HL-60/S4 treated with phorbol 12-myristate 13-acetate at 8.2 ng/mL for 4 days and 3 days (cell line): ENCODE results near the gene OPCML.

Source experiments
- in situ Hi-C: fragments of 300-500 bp; cut with MboI; formaldehyde crosslinking; loops from 2 replicates; pipeline ENCODE4 v1.15.0; 2022; ENCODE audit warnings: low sequenced_read_pairs

OPCML gene

DNA sequence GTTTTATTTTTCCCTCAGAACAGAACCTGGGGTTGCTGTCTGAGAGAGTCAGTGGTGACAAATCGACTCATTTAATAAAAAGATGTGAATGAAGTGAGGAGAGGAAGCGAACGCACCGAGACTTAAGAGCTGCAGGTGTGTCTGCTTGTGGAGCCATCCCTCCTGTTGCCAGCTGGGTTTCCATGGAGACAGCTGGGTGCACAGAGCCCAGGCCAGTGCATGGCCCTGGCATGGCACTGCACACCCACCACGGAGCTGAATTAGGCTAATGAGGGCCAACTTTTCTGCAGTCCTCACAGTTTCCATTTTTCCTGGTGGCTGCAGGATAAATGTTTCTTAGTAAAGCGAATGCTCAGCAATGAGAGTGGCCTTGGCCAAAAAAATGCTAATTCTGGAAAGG, 750.2 kb downstream of the OPCML start:
- in situ Hi-C loops, result no loop called here

GRCh38 chr11:132780046-132780445, 752.3 kb downstream of the OPCML start:
- in situ Hi-C loops, result no loop called here

GRCh38 chr11:132779497-132779896, 752.8 kb downstream of the OPCML start:
- in situ Hi-C loops, result no loop called here

GRCh38 chr11:132777067-132777975, 755.0 kb downstream of the OPCML start:
- in situ Hi-C loops, result no loop called here

DNA sequence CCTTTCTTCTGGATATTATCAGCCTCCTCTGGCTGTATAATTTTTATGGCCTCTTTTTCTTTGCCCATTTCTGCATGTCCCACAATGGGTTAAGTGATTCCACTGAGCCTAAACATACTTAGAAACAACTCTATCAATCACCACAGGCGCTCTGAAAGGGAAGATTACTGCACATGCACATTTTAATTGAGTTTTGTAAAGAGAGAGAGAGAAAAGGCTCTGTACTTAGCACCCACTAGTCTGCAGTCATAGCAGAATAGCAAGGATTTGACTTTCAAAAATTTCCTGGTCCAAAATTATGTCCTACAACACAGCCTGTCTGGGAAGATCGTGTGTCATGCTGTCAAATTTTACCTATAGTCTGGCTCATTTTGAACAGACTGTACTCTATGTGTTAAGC, 758.5 kb downstream of the OPCML start:
- in situ Hi-C loops, result no loop called here

DNA sequence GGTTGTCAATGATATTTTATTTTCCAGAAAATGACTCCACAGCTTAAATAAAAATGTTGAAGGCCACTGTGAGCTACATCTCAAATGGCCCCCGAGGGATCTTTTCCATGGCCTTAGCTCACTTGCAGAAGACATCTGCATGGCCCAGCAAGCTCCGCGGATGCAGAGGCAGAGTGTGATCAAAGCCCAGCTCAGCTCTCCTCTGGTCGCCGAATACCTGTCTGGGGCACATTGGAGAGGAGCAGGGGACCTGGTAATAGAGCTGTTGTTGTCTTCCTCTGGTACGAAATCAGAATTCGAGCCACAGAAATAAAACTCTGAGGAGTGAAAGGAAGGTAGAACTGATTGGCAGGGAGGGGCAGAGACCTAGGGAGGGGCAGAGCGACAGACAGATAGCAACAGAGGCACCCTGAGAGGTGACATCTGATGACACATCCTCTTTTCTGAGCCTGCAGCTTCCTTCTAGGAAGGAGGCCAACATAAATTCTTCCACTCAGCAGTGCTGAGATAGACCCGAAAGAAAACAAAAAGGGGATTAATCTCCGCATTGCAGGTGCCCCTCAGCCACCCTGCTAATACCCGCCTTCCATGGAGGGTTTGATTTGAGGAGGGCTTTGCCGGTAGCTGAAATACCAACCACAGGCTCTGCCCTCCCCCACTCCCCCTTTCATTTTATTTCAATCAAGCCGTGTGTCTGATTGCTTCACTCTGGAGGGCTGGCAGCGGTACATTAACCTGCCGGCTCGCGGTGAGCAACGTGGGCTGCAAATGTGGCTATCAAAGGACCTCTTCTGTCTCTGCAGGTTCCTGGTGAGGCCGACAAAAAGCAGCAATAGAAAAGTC, 759.4 kb downstream of the OPCML start:
- in situ Hi-C loops, result no loop called here

- in situ Hi-C loops, result no loop called here
These were observed 760.6 kb downstream of the OPCML start for GRCh38 chr11:132771746-132772145.

GRCh38 chr11:132770829-132771530, 761.3 kb downstream of the OPCML start:
- in situ Hi-C loops, result no loop called here

GRCh38 chr11:132763503-132763902, 768.8 kb downstream of the OPCML start:
- in situ Hi-C loops, result no loop called here

GRCh38 chr11:132755934-132756333, 776.4 kb downstream of the OPCML start:
- in situ Hi-C loops, result no loop called here

GRCh38 chr11:132751516-132752250, 780.6 kb downstream of the OPCML start:
- in situ Hi-C loops, result no loop called here

GRCh38 chr11:132746305-132746704, 786.0 kb downstream of the OPCML start:
- in situ Hi-C loops, result no loop called here

GRCh38 chr11:132745306-132745705, 787.0 kb downstream of the OPCML start:
- in situ Hi-C loops, result no loop called here

- in situ Hi-C loops, result no loop called here
These were observed 787.5 kb downstream of the OPCML start for GRCh38 chr11:132744771-132745170.

DNA sequence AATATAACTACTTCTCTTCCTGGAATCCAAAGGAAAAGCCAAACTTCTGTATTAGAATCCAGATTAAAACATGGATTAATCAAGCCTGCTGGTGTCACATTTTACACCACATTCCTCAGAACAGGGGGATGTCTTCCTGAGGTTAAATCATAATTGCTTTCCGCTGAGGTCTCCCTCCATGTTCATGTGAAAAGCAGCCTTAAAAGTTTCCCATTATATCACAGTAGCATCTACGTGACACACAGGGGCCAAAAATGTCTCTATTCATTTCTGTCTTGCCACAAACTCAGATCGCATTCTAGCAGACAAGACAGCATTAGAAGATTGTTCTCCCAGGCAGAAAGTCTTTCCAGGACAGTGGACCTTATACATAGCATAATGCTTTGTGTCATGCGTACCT, 788.7 kb downstream of the OPCML start:
- in situ Hi-C loops, result no loop called here

DNA sequence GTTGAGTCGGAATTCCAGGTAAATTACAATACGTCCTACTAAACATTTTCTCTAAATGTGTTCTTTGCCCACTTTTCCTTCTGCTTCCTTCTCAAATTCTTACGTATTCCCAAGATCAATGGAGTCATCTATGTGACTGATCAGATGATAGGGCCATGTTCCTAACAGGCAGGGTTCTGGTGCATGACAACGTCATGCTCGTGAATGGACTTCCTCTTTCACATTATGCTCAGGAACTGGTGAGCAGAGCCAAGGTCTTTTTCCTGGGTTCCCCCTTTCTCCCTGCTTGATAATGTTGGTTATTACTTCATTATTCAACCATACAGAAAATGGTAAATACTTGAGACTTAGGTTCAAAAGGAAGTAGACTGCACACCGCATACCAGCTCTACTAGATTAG, 789.4 kb downstream of the OPCML start:
- in situ Hi-C loops, result no loop called here

DNA sequence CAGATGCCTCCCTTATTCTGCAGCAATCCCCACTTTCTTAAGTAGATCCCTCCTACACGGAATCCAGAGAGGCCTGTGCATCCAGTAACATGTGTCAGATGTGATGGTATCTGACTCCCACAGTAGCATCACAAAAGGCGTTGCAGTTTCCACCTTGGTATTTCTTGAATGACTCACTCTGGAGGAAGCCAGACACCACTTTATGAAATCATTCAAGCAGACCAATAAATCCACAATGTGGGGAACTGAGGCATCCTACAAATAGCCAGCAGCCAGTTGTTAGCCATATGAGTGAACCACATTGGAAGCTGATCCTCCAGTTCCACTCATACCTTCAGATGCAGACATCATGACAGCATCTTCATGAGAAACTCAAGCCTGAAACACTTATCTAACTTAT, 798.1 kb downstream of the OPCML start:
- in situ Hi-C loops, result no loop called here

DNA sequence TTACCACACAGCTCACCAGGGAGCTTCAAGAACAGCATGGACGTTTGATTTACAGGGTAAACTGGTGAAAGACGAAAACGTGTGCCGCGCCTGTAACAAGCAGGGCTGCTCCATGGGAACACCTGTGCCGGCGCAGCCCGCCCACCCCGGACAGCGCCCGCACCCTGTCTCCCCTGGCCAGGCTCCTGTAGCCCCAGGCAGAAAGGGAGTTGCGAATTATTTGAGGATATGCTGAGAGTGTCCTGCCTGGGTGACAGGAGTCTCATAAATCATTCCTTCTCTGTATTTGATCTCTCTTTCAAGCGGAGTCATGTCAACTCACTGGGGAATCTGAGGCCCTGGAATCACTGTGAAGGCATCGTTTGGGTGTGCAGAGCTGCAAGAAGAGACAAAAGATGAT, 804.3 kb downstream of the OPCML start:
- in situ Hi-C loops, result no loop called here

- in situ Hi-C loops, result no loop called here
These were observed 810.8 kb downstream of the OPCML start for GRCh38 chr11:132721526-132721925.

DNA sequence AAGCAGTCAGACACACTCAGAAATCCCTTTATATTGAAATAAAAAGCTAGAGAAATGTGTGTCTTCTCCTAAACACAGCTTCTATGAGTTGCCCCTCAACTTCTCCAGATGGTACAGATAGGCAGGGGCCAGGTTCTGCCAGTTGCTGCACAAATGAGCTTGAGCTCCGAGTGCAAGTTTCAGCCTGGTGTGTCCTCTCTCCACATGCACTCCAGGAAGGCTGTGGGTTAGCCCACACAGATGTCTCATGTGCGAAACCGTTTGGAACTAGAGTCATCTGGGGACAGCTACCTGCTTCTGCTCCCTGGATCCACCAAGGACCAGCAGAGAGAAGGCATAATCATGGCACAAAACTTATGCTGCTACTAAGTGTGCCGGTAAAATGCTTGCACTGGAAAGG, 812.6 kb downstream of the OPCML start:
- in situ Hi-C loops, result no loop called here
